HEK293T (cell line): ENCODE results near the gene PPP1R14C.

Experiments used
- FOXK2 ChIP-seq: fragments of 450-650 bp; IDR thresholded peaks from 2 replicates; pipeline ENCODE4 v1.6.1; 2016; ENCODE audit warnings: mild to moderate bottlenecking
- L3MBTL2 ChIP-seq: fragments of 450-650 bp; conservative IDR thresholded peaks from 2 replicates; pipeline ENCODE4 v1.6.1; 2016; ENCODE audit warnings: mild to moderate bottlenecking
- TARDBP ChIP-seq: fragments of 450-650 bp; IDR thresholded peaks from 2 replicates; pipeline ENCODE4 v1.6.1; 2016
- TF ChIP-seq, protein P1 (sequence below): fragments of 450-650 bp; IDR thresholded peaks from 2 replicates; pipeline ENCODE4 v1.6.1; 2016

DNA sequence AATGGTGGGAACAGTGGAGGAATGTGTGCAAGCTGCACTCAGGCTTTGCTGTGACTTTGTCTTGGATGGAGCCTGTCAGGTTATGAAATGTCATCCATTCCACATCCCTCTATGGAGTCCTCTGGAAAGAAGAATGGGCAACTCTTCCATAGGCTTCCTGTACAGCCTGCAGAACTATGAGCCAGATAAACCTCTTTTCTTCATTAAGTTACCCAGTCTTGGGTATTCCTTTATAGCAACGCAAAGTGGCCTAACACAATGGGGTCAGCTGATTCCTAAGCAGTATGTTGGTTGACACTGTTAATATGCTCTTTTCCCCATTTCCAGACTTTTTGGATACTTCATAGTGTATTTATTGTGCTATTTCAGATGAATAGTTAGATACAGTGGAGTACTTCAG, 150.2 kb downstream of the PPP1R14C start:
- TF ChIP-seq TARDBP (no peak), L3MBTL2 (no peak), FOXK2 (no peak)
- TF ChIP-seq, protein P1, sequence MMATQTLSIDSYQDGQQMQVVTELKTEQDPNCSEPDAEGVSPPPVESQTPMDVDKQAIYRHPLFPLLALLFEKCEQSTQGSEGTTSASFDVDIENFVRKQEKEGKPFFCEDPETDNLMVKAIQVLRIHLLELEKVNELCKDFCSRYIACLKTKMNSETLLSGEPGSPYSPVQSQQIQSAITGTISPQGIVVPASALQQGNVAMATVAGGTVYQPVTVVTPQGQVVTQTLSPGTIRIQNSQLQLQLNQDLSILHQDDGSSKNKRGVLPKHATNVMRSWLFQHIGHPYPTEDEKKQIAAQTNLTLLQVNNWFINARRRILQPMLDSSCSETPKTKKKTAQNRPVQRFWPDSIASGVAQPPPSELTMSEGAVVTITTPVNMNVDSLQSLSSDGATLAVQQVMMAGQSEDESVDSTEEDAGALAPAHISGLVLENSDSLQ = no peak
